ENCODE data around the gene PREX1. TPM values are rescaled to one million over a fixed set of nuclear protein-coding genes. Genes with fewer than 3 reads are reported as not detected.
"Not testable (repeated sequence)": the region's sequence is repeated elsewhere in the genome, so short reads cannot be mapped to it uniquely, and the experiment has no call there.

The PREX1 gene
- total RNA-seq, 1 donor from 2014 or later, result 17.7 TPM

DNA sequence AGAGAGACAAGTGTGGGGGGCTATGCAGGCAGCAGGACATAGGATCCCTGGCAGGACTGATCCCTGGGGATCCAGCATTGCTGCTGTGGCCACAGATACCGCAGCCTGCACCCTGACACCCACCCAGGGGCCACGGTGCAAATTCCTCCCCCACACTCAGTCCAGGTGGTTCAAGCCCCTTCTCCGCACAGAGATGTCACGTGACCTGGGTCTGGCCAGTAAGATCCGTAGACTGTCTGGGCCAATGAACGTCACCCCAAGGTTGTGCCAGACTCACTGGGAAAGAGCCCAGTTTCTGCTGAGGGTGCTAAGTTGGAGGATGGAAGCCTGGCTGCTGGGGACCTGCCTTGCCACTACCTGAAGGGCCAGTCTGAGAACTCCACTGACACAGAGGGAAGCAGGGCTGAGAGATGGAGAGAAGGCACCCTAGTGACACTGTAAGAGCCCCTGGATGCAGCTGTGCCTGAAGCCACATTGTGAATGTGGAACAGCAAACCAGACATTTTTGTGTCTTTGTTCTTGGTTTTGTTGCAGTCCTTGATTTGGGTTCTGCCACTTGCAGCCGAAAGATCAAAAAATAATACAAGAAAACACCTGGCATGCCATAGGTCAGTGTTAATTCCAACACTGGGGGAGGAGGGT is 228.6 kb downstream of the PREX1 start:
- no peaks in the 10 kb centered on the region for H3K27me3 ChIP-seq
- H3K4me1 ChIP-seq, result no peaks in the 10 kb centered on the region
- intact Hi-C loops (cut with DNase I), result no loop called here
- H3K9me3 ChIP-seq, result no peaks in the 10 kb centered on the region
- no peaks in the 10 kb centered on the region for H3K36me3 ChIP-seq
- TF ChIP-seq POLR2AphosphoS5 (IDR thresholded peaks at IDR 0.05; ENCODE audit: insufficient read depth in 1 of 2, low read depth in 1 of 2) (no peak), CTCF (IDR thresholded peaks at IDR 0.05) (no peak), POLR2A (IDR thresholded peaks at IDR 0.05) (no peak)
- DNase-seq (ENCODE audit: extremely low spot score in 2 of 2), result no peak
- no peak overlapping the region for H3K27ac ChIP-seq
- H3K4me3 ChIP-seq, result no peak overlapping the region

- DNase-seq (ENCODE audit: extremely low spot score in 2 of 2); H3K4me1 ChIP-seq; H3K9me3 ChIP-seq; H3K27ac ChIP-seq; H3K36me3 ChIP-seq; H3K27me3 ChIP-seq; intact Hi-C loops (cut with DNase I); H3K4me3 ChIP-seq: not testable (repeated sequence)
These were observed 229.4 kb downstream of the PREX1 start for GRCh38 chr20:48598303-48598941.

GRCh38 chr20:48597521-48598302 is 230.1 kb downstream of the PREX1 start:
- intact Hi-C loops (cut with DNase I), result no loop called here
- Histone ChIP-seq H3K4me1 (no peaks in the 10 kb centered on the region), H3K27ac (no peak overlapping the region)

GRCh38 chr20:48596334-48596898 is 231.4 kb downstream of the PREX1 start:
- intact Hi-C loops (cut with DNase I), result no loop called here
- no peak overlapping the region for H3K4me3 ChIP-seq
- H3K27ac ChIP-seq, result peak overlapping the region; percentile 63
- H3K4me1 ChIP-seq, result no peaks in the 10 kb centered on the region
- TF ChIP-seq CTCF (IDR thresholded peaks at IDR 0.05) (no peak), POLR2AphosphoS5 (IDR thresholded peaks at IDR 0.05; ENCODE audit: insufficient read depth in 1 of 2, low read depth in 1 of 2) (no peak), POLR2A (IDR thresholded peaks at IDR 0.05) (no peak)
- H3K9me3 ChIP-seq, result no peaks in the 10 kb centered on the region
- DNase-seq (ENCODE audit: extremely low spot score in 2 of 2), result no peak
- H3K36me3 ChIP-seq, result no peaks in the 10 kb centered on the region
- no peaks in the 10 kb centered on the region for H3K27me3 ChIP-seq

More at GRCh38 chr20:48597521-48598302, 230.1 kb downstream of the PREX1 start:
- DNase-seq (ENCODE audit: extremely low spot score in 2 of 2), result no peak
- no peak overlapping the region for H3K4me3 ChIP-seq
- TF ChIP-seq POLR2A (IDR thresholded peaks at IDR 0.05) (no peak), POLR2AphosphoS5 (IDR thresholded peaks at IDR 0.05; ENCODE audit: insufficient read depth in 1 of 2, low read depth in 1 of 2) (no peak), CTCF (IDR thresholded peaks at IDR 0.05) (no peak)
- no peaks in the 10 kb centered on the region for H3K36me3 ChIP-seq
- H3K27me3 ChIP-seq, result no peaks in the 10 kb centered on the region
- no peaks in the 10 kb centered on the region for H3K9me3 ChIP-seq

GRCh38 chr20:48595495-48596333 is 232.1 kb downstream of the PREX1 start:
- TF ChIP-seq POLR2A (IDR thresholded peaks at IDR 0.05), result no peak
- TF ChIP-seq CTCF (IDR thresholded peaks at IDR 0.05), result no peak
- TF ChIP-seq POLR2AphosphoS5 (IDR thresholded peaks at IDR 0.05; ENCODE audit: insufficient read depth in 1 of 2, low read depth in 1 of 2), result no peak
- intact Hi-C loops (cut with DNase I), result no loop called here
- Histone ChIP-seq H3K27me3 (no peaks in the 10 kb centered on the region), H3K27ac (peak overlapping the region; percentile 63), H3K9me3 (no peaks in the 10 kb centered on the region), H3K4me1 (no peaks in the 10 kb centered on the region), H3K36me3 (no peaks in the 10 kb centered on the region), H3K4me3 (no peak overlapping the region)
- DNase-seq (ENCODE audit: extremely low spot score in 2 of 2), result no peak

Measured in vagina (tissue), 2 donors.